GM12878 (cell line): Measurements from ENCODE around the gene GRIK5. TPM values are rescaled to one million over a fixed set of nuclear protein-coding genes. Genes with fewer than 3 reads are reported as not detected.
A peak's percentile ranks its signal among the peaks of the same experiment; 100 is the strongest.

Source experiments
- ATAC-seq: fragments of 200-7000 bp; cut with Tn5 transposase; 3 replicates; pipeline ENCODE4 v1.9.1; 2020; ENCODE audit warnings: mild to moderate bottlenecking, moderate library complexity
- BruUV-seq: library from RNA; stranded (reverse); fragments of 400-500 nt; replicated peaks from 2 replicates; lab custom pipeline; 2021; lab: Mats Ljungman, UMichigan
- CTCF ChIA-PET: fragments of 300-600 bp; sonication (Branson Sonifier 250); formaldehyde crosslinking; extraction: SDS; loops from one replicate; lab custom pipeline; 2021; ENCODE audit warnings: inconsistent platforms; lab: Yijun Ruan, JAX
- POLR2A ChIA-PET: fragments of 350-600 bp; formaldehyde crosslinking; extraction: SDS; loops from one replicate; lab custom pipeline; 2021; ENCODE audit warnings: inconsistent platforms; lab: Charles Lee
- RAD21 ChIA-PET: fragments of 300-600 bp; sonication (Branson Sonifier 250); formaldehyde crosslinking; loops from one replicate; lab custom pipeline; 2023; ENCODE audit warnings: antibody characterized with exemption; ENCODE audit not compliant: unreplicated experiment; lab: Charles Lee
- SMC1A ChIA-PET: fragments of 300-600 bp; sonication (Branson Sonifier 250); formaldehyde crosslinking; loops from one replicate; lab custom pipeline; 2023; ENCODE audit not compliant: unreplicated experiment, uncharacterized antibody; lab: Charles Lee
- DNase-seq: peaks from one replicate; pipeline ENCODE4 v3.0.0-alpha.2; 2011; ENCODE audit warnings: low read depth, low spot score
- FAIRE-seq: peaks from 3 replicates; lab custom pipeline; 2011; peaks lifted over from hg19 to GRCh38; lab: Jason Lieb, UNC
- H2AFZ ChIP-seq: 2 replicates; pipeline ENCODE4 v1.6.0; 2011; ENCODE audit warnings: low read depth, low read length, control low read depth; ENCODE audit not compliant: control insufficient read depth
- H3K27ac ChIP-seq: 2 replicates; pipeline ENCODE4 v1.5.1; 2011; ENCODE audit warnings: control low read depth; ENCODE audit not compliant: control insufficient read depth, insufficient read depth
- H3K27me3 ChIP-seq, 2 experiments: replicated peaks in 1 of 2; 2 replicates each; pipeline versions ENCODE4 v1.6.0 to v1.6.1; 2011; ENCODE audit warnings: low read length in 1 of 2; ENCODE audit not compliant: control insufficient read depth in 2 of 2, insufficient read depth in 2 of 2
- H3K36me3 ChIP-seq, 2 experiments: 2 replicates each; pipeline ENCODE4 v1.5.1; 2011; ENCODE audit warnings: low read length in 1 of 2; ENCODE audit not compliant: control insufficient read depth in 2 of 2, insufficient read depth in 2 of 2
- H3K4me1 ChIP-seq: 2 replicates; pipeline ENCODE4 v1.6.1; 2011; ENCODE audit warnings: mild to moderate bottlenecking, low read length, moderate library complexity, mixed read lengths; ENCODE audit not compliant: control insufficient read depth, insufficient read depth
- H3K4me2 ChIP-seq: 2 replicates; pipeline ENCODE4 v1.6.0; 2011; ENCODE audit warnings: control low read depth; ENCODE audit not compliant: control insufficient read depth, insufficient read depth
- H3K4me3 ChIP-seq: fragments of 200-600 bp; sonication (generic); 2 replicates; pipeline ENCODE4 v1.5.1; 2016
- H3K79me2 ChIP-seq: 2 replicates; pipeline ENCODE4 v1.6.0; 2011; ENCODE audit warnings: low read length; ENCODE audit not compliant: control insufficient read depth, insufficient read depth
- H3K9ac ChIP-seq: 2 replicates; pipeline ENCODE4 v1.8.0; 2011; ENCODE audit warnings: low read length, control low read depth, mixed read lengths; ENCODE audit not compliant: control insufficient read depth, insufficient read depth
- H3K9me3 ChIP-seq: replicated peaks from 3 replicates; pipeline ENCODE4 v1.5.1; 2011; ENCODE audit warnings: mild to moderate bottlenecking, low read length; ENCODE audit not compliant: control insufficient read depth, insufficient read depth
- H4K20me1 ChIP-seq: 2 replicates; pipeline ENCODE4 v1.6.0; 2011; ENCODE audit not compliant: control insufficient read depth, insufficient read depth
- CUX1 ChIP-seq: IDR thresholded peaks from 2 replicates; pipeline ENCODE4 v1.6.1; 2012; ENCODE audit warnings: improper control_type of control experiment, low read depth, low read length; ENCODE audit not compliant: insufficient replicate concordance
- POLR2AphosphoS5 ChIP-seq: IDR thresholded peaks from 2 replicates; pipeline ENCODE4 v1.6.1; 2011; ENCODE audit warnings: mild to moderate bottlenecking, low read length, inconsistent platforms
- TCF7 ChIP-seq: IDR thresholded peaks from 2 replicates; pipeline ENCODE4 v1.6.1; 2014; ENCODE audit warnings: antibody characterized with exemption, borderline replicate concordance
- WGBS: methylation state at CpG from one replicate; pipeline ENCODE4 v1.1.6; 2016; ENCODE audit warnings: low lambda C conversion rate; ENCODE audit not compliant: insufficient replicate concordance, insufficient coverage; ENCODE audit errors: missing lambda C conversion rate; 5-methylcytosine and 5-hydroxymethylcytosine counted together
- in situ Hi-C: fragments of 300-500 bp; cut with MboI; formaldehyde crosslinking; loops from 9 replicates; pipeline ENCODE4 v1.14.3; 2018; ENCODE audit warnings: mixed read lengths
- intact Hi-C: fragments of 100-400 bp; cut with micrococcal nuclease; formaldehyde crosslinking; loops from one replicate; pipeline ENCODE4 v1.14.2; 2022; ENCODE audit not compliant: unreplicated experiment
- polyA plus RNA-seq, 11 experiments: library from polyadenylated mRNA; depleted of rRNA in 4 of 11; unstranded in 6 of 11; stranded (reverse) in 5 of 11; fragments of >200 nt; fragmentation: Nextera tagmentation in 4 of 11; fragmentation: Illumina TruSeq in 1 of 11; extraction: Ambion mirVana in 4 of 11; extraction: Trizol in 1 of 11; gene quantifications; 1 replicate in 1 of 11; 2 replicates in 10 of 11; pipeline versions ENCODE4 v1.2.1 to v1.2.3, GENCODE V29; 2011 to 2016; ENCODE audit warnings: inconsistent platforms in 2 of 11, missing spikeins in 2 of 11, low read depth in 1 of 11
- total RNA-seq, 4 experiments: library from RNA; depleted of rRNA in 3 of 4; stranded (reverse); fragments of >200 nt in 3 of 4; fragmentation: Illumina TruSeq in 1 of 4; extraction: Trizol in 1 of 4; gene quantifications; 2 replicates each; pipeline versions ENCODE4 v1.2.1 to v1.2.3, GENCODE V29; 2013 to 2021

Gene GRIK5
- total and polyA plus RNA-seq, 10 of the 15 experiments (the other 5 are each of a cell fraction or from before 2014, with no cell fraction given) = 0.03 to 0.23 (median 0.07) TPM; not detected in 3

- WGBS = 70% methylated on average over 13 of the region's 13 CpGs
- CTCF ChIA-PET = no interaction called here
- no peak overlapping the region for H3K9ac ChIP-seq
- DNase-seq = no peak
- POLR2A ChIA-PET = no interaction called here
- no peak overlapping the region for H3K4me3 ChIP-seq
- intact Hi-C loops (no loop called here), in situ Hi-C loops (no loop called here)
- H3K4me2 ChIP-seq = no peak overlapping the region
- FAIRE-seq = peak; percentile 65
- H3K27me3 ChIP-seq = no peaks in the 10 kb centered on the region
- TF ChIP-seq POLR2AphosphoS5 (0 out of 2 replicates have a peak, but pooled peaks have one; percentile 1), CUX1 (no peak), TCF7 (no peak)
- SMC1A ChIA-PET = no interaction called here
- RAD21 ChIA-PET = no interaction called here
- no TSS peak for BruUV-seq
- no peak for ATAC-seq
- peaks cover 40% of the 10 kb centered on the region for H3K4me1 ChIP-seq
- H3K79me2 ChIP-seq = no peaks in the 10 kb centered on the region
- H4K20me1 ChIP-seq = no peaks in the 10 kb centered on the region
- H3K27ac ChIP-seq = no peak overlapping the region
- peaks cover 7 to 12% of the 10 kb centered on the region in 2 experiments; a peak in 3 of 4 replicates for H3K36me3 ChIP-seq
- H2AFZ ChIP-seq = no peak overlapping the region
- H3K9me3 ChIP-seq = no peaks in the 10 kb centered on the region
Measured at GRCh38 chr19:42089191-42089750, 19.3 kb upstream of the GRIK5 start.
